GM12865 (cell line): Measurements from ENCODE around the gene KLHL17.

Experiments used
- DNase-seq: peaks from one replicate; pipeline ENCODE4 v3.0.0; 2010; ENCODE audit warnings: low read depth
- H3K4me3 ChIP-seq: 2 replicates; pipeline ENCODE4 v1.5.1; 2011; ENCODE audit warnings: mild to moderate bottlenecking, low read depth, low read length, control low read depth
- CTCF ChIP-seq: IDR thresholded peaks from 2 replicates; pipeline ENCODE4 v1.5.1; 2011; ENCODE audit warnings: low read length, control low read depth, low read depth, inconsistent platforms; ENCODE audit not compliant: insufficient read depth; ENCODE audit errors: missing control alignments

The KLHL17 gene

GRCh38 chr1:967466-968343, 7.3 kb downstream of the KLHL17 start:
- TF ChIP-seq CTCF = no peak
- no peak for DNase-seq
- no peak overlapping the region for H3K4me3 ChIP-seq

GRCh38 chr1:969260-969855, 9.0 kb downstream of the KLHL17 start:
- H3K4me3 ChIP-seq = no peak overlapping the region
- DNase-seq = no peak
- no peak for TF ChIP-seq CTCF

GRCh38 chr1:970242-970972, 10.0 kb downstream of the KLHL17 start:
- DNase-seq = no peak
- no peak overlapping the region for H3K4me3 ChIP-seq
- no peak for TF ChIP-seq CTCF

GRCh38 chr1:970973-971730, 10.8 kb downstream of the KLHL17 start:
- no peak for DNase-seq
- TF ChIP-seq CTCF = no peak
- no peak overlapping the region for H3K4me3 ChIP-seq

GRCh38 chr1:971751-972506, 11.5 kb downstream of the KLHL17 start:
- DNase-seq = no peak

More at GRCh38 chr1:971751-972506, 11.5 kb downstream of the KLHL17 start:
- TF ChIP-seq CTCF = no peak
- H3K4me3 ChIP-seq = no peak overlapping the region
